Measurements from ENCODE around the gene SMIM8. TPM values are rescaled to one million over a fixed set of nuclear protein-coding genes. Genes with fewer than 3 reads are reported as not detected.

Gene SMIM8
- total and polyA plus RNA-seq, 2 donors (not counting 1 experiment from before 2014, with no cell fraction given) = 3.7 to 19.1 TPM

DNA sequence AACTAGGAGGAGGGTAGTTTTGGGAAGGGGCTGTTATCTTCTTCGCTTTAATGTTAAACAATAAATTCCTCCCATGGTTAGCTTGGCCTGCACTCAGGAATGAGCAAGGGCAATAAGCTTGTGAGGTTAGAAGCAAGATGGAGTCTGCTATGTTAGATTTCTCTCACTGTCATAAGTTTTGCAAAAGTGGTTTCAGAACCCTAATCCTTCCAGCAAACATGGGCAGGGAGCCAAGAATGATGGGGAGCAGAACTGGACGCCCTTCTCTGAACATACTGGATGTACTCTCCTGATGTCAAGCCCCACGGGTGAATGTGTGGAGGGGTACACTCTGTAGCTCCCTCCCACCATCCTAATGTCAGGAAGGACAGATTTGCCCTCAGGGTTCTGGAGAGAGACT, 44.5 kb downstream of the SMIM8 start:
- no peaks in the 10 kb centered on the region for H3K36me3 ChIP-seq (replicated peaks in 1 of 2; ENCODE audit: control extremely low read depth in 1 of 2, control insufficient read depth in 1 of 2, extremely low read depth in 1 of 2, insufficient read depth in 2 of 2, low read length in 1 of 2)
- peaks cover 0 to 13% (median 2%) of the 10 kb centered on the region in 3 donors for H3K9me3 ChIP-seq (ENCODE audit: control extremely low read depth in 1 of 3, control insufficient read depth in 2 of 3, insufficient read depth in 1 of 3, low read length in 2 of 3)
- DNase-seq = no peak
- TF ChIP-seq EZH2 (IDR thresholded peaks at IDR 0.05; ENCODE audit: borderline replicate concordance, insufficient read depth, low read depth, low read length, poor library complexity, severe bottlenecking) = no peak
- no peak for TF ChIP-seq CTCF (IDR thresholded peaks at IDR 0.05)
- H3K9ac ChIP-seq (ENCODE audit: low read length) = no peak overlapping the region
- H3K27ac ChIP-seq (ENCODE audit: low read length in 2 of 2) = no peak overlapping the region
- no peaks in the 10 kb centered on the region for H3K4me1 Mint-ChIP-seq
- H3K79me2 ChIP-seq (ENCODE audit: control insufficient read depth, insufficient read depth, low read length) = no peaks in the 10 kb centered on the region
- H3K4me1 ChIP-seq (ENCODE audit: control insufficient read depth in 2 of 2, insufficient read depth in 2 of 2, low read length in 2 of 2) = no peaks in the 10 kb centered on the region
- no peak overlapping the region for H2AFZ ChIP-seq (ENCODE audit: insufficient read depth, low read depth, low read length, poor library complexity, severe bottlenecking)
- H3K9me3 Mint-ChIP-seq (ENCODE audit: insufficient read depth) = peaks cover 16% of the 10 kb centered on the region
- WGBS (ENCODE audit: insufficient coverage) = no CpG with 5 or more reads among the region's 3 CpGs
- no peak overlapping the region for H3K4me2 ChIP-seq (replicated peaks; ENCODE audit: low read depth, low read length, poor library complexity, severe bottlenecking)
- no peaks in the 10 kb centered on the region for H3K27me3 Mint-ChIP-seq
- no peaks in the 10 kb centered on the region for H3K27me3 ChIP-seq (replicated peaks in 1 of 4; ENCODE audit: control extremely low read depth in 1 of 4, control insufficient read depth in 3 of 4, insufficient read depth in 4 of 4, low read length in 3 of 4)
- H3K27ac Mint-ChIP-seq = no peak overlapping the region
- no peak for ATAC-seq (ENCODE audit: low read depth)
- H3K4me3 ChIP-seq (ENCODE audit: control extremely low read depth in 1 of 5, extremely low read depth in 1 of 5, insufficient read depth in 1 of 5, low read depth in 2 of 5, low read length in 4 of 5) = no peak overlapping the region
- intact Hi-C loops (cut with micrococcal nuclease) = no loop called here
- H4K20me1 ChIP-seq (ENCODE audit: control insufficient read depth, insufficient read depth, low read length, poor library complexity, severe bottlenecking) = no peaks in the 10 kb centered on the region
- POLR2A ChIA-PET = no interaction called here
- CTCF ChIA-PET = no interaction called here
- no peak overlapping the region for H3K4me3 Mint-ChIP-seq

DNA sequence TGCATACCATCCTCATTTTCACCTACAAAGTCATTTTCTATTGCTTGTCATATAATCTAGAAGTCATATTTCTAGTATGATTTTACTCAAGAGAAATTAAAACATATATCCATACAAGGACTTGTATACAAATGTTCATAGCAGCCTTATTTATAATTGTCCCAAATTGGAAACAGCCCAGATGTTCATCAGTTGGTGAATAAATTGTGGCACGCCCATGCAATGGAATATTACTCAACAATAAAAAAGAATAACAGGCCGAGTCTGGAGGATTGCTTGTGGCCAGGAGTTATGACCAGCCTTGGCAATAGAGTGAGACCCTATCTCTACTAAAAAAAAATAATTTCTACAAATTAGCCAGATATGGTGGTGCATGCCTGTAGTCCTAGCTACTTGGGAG, 51.0 kb downstream of the SMIM8 start:
- H3K27ac ChIP-seq (ENCODE audit: low read length in 2 of 2) = no peak overlapping the region
- H4K20me1 ChIP-seq (ENCODE audit: control insufficient read depth, insufficient read depth, low read length, poor library complexity, severe bottlenecking) = no peaks in the 10 kb centered on the region
- Mint-ChIP-seq H3K9me3 (ENCODE audit: insufficient read depth) (peaks cover 3% of the 10 kb centered on the region), H3K27ac (no peak overlapping the region), H3K4me1 (peaks cover under 1% of the 10 kb centered on the region), H3K27me3 (no peaks in the 10 kb centered on the region), H3K4me3 (no peak overlapping the region)
- ATAC-seq (ENCODE audit: low read depth) (no peak), DNase-seq (no peak)
- no peak overlapping the region for H3K4me2 ChIP-seq (replicated peaks; ENCODE audit: low read depth, low read length, poor library complexity, severe bottlenecking)
- WGBS (ENCODE audit: insufficient coverage) = no CpG with 5 or more reads among the region's 2 CpGs
- no peak overlapping the region for H2AFZ ChIP-seq (ENCODE audit: insufficient read depth, low read depth, low read length, poor library complexity, severe bottlenecking)
- H3K9me3 ChIP-seq (ENCODE audit: control extremely low read depth in 1 of 3, control insufficient read depth in 2 of 3, insufficient read depth in 1 of 3, low read length in 2 of 3) = peaks cover 0 to 12% (median 0%) of the 10 kb centered on the region in 3 donors
- no peaks in the 10 kb centered on the region for H3K27me3 ChIP-seq (replicated peaks in 1 of 4; ENCODE audit: control extremely low read depth in 1 of 4, control insufficient read depth in 3 of 4, insufficient read depth in 4 of 4, low read length in 3 of 4)
- peaks cover 0 to 2% of the 10 kb centered on the region in 2 donors for H3K4me1 ChIP-seq (ENCODE audit: control insufficient read depth in 2 of 2, insufficient read depth in 2 of 2, low read length in 2 of 2)
- no peaks in the 10 kb centered on the region for H3K36me3 ChIP-seq (replicated peaks in 1 of 2; ENCODE audit: control extremely low read depth in 1 of 2, control insufficient read depth in 1 of 2, extremely low read depth in 1 of 2, insufficient read depth in 2 of 2, low read length in 1 of 2)
- no peaks in the 10 kb centered on the region for H3K79me2 ChIP-seq (ENCODE audit: control insufficient read depth, insufficient read depth, low read length)
- no peak overlapping the region for H3K4me3 ChIP-seq (ENCODE audit: control extremely low read depth in 1 of 5, extremely low read depth in 1 of 5, insufficient read depth in 1 of 5, low read depth in 2 of 5, low read length in 4 of 5)
- POLR2A ChIA-PET = interaction anchor here (0.6 kb wide), 1 partner anchor 34 kb away, joined by 5 read pairs; no protein-coding TSS in a partner anchor
- intact Hi-C loops (cut with micrococcal nuclease) = no loop called here
- CTCF ChIA-PET = no interaction called here
- H3K9ac ChIP-seq (ENCODE audit: low read length) = no peak overlapping the region
- TF ChIP-seq CTCF (IDR thresholded peaks at IDR 0.05) (no peak), EZH2 (IDR thresholded peaks at IDR 0.05; ENCODE audit: borderline replicate concordance, insufficient read depth, low read depth, low read length, poor library complexity, severe bottlenecking) (no peak)
